Tibial nerve (tissue), 4 donors: ENCODE measurements around the gene NDRG3.

ENCODE experiments used
- CTCF ChIP-seq, 5 experiments: fragments of 200-600 bp in 3 of 5; fragments of 450-650 bp in 2 of 5; sonication (generic) in 3 of 5; IDR thresholded peaks; one replicate each; pipeline ENCODE4 v1.5.1; 2016 to 2019; ENCODE audit warnings: antibody characterized with exemption in 5 of 5, mild to moderate bottlenecking in 3 of 5, moderate library complexity in 2 of 5
- EP300 ChIP-seq, 2 donors: sonication (generic); formaldehyde crosslinking; IDR thresholded peaks; one replicate each; pipeline ENCODE4 v1.6.1; 2017; ENCODE audit warnings: antibody characterized with exemption in 2 of 2, mild to moderate bottlenecking in 1 of 2
- POLR2A ChIP-seq, 2 donors: fragments of 450-650 bp; IDR thresholded peaks; one replicate each; pipeline ENCODE4 v1.6.1; 2017; ENCODE audit warnings: antibody characterized with exemption in 2 of 2, mild to moderate bottlenecking in 2 of 2, moderate library complexity in 2 of 2

- TF ChIP-seq POLR2A (IDR thresholded peaks at IDR 0.05) (no peak), CTCF (IDR thresholded peaks at IDR 0.05) (no peak), EP300 (IDR thresholded peaks at IDR 0.05) (no peak)
These were observed 29.3 kb upstream of the NDRG3 start for GRCh38 chr20:36775196-36775595.
